ENCODE measurements around the gene GUK1.

Gene GUK1

GRCh38 chr1:228136901-228137300 is 3.2 kb upstream of the GUK1 start:
- no peak for DNase-seq

DNA sequence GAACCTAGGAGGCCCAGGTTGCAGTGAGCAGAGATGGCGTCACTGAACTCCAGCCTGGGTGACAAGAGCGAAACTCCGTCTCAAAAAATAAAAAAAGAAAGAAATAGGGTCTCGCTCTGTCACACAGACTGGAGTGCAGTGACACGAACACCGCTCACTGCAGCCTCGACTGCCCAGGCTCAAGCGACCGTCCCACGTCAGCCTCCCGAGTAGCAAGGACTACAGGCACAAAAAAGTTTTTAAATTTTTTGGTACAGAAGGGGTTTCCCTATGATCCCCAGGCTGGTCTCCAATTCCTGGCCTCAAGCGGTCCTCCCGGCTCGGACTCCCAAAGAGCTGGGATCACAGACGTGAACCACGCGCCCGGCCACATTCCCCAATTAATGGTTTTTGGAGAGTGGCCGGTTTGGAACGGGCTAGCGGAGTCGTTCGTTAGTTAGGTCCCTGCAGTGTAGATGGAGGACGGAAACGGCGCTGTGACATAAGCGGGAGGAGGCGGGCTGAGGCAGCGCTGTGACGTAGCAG is 611 bp upstream of the GUK1 start:
- DNase-seq = no peak

GRCh38 chr1:228140724-228141225 is 696 bp downstream of the GUK1 start:
- no peak for DNase-seq

DNA sequence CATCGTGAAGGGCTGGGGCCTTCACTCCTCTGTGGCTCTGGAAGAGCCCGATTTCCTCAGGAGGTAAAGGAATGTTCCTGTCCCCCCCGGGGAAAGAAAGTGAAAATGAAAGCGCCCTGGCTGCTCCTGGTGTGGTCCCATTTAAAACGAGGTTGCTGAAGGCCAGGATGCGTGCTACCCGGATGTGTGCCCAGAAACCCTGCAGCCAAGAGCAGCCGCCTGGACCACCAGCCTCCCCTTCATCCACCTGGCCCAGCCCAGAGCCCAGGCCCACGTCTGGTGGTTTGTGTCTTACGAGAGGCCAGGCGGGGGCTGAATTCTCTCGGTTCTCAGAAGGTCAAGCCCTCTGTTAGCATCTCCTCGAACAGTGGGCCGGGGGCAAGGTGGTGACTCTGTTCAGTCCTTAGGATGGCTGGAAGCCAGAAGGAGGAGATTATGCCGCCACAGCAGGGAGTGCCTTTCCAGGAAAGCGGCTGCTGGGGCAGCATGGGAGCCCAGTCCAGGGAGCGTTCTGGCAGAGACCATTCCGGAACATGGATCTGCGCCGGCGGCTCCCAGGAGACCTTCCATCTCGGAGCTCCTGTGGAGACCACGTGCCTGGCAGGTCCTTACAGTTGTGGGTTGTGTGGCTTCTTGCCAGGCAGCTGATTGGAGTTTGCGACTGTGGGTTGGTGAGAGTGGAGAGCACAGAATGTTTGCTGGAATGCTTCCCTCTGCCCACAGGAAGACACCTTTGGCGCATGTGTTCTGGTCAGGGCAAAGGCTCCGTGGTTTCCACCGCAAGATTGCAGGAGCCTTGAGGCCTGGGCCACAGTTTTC is 1.4 kb downstream of the GUK1 start:
- peak; percentile 7 for DNase-seq

DNA sequence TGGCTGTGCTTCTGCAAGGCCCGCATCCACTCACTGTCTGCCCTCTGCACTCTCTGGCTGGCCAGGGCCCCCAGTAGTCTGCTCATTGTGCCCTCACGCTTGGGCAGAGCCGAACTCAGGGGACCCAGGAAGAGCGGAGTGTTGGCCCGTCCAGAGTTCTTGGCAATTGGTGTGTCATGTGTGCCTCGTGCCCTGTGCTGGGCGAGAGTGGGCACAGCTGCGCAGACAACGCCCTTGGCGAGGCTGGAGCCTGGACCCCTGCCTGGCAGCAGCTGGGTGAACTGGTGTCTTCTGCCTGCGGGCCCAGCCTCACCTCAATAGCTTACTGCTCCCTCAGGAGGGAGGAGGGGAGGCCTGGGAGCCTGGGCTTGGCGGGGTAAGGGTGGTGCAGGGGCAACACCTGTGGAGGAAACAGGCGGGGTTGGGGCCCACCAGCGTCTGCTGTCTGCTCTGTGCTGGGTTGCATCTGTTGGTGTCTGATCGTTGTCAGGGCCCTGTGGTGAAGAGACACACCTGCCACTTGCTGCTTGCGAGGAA is 2.1 kb downstream of the GUK1 start:
- DNase-seq = no peak

DNA sequence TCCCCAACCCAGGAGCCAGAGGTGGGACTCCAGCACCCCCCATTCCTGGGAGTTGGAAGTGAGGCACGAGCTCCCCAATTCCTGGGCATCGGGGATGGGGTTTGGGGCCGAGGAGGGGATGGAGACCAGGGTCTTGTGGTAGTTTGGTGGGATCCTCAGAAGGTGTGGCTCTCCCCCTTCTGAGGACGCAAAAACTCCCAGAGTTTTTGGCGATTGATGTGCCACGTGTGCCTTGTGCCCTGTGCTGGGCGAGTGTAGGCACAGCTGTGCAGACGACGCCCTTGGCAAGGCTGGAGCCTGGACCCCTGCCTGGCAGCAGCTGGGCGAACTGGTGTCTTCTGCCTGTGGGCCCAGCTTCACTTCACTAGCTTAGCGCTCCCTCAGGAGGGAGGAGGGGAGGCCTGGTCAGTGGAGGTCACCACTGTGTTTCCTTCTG is 2.6 kb downstream of the GUK1 start:
- DNase-seq = no peak

GRCh38 chr1:228143480-228144192 is 3.6 kb downstream of the GUK1 start:
- no peak for DNase-seq

- DNase-seq = no peak
Measured at GRCh38 chr1:228144193-228144992, 4.3 kb downstream of the GUK1 start.

GRCh38 chr1:228144993-228145343 is 4.9 kb downstream of the GUK1 start:
- no peak for DNase-seq

GRCh38 chr1:228145463-228146416 is 5.7 kb downstream of the GUK1 start:
- DNase-seq = no peak

DNA sequence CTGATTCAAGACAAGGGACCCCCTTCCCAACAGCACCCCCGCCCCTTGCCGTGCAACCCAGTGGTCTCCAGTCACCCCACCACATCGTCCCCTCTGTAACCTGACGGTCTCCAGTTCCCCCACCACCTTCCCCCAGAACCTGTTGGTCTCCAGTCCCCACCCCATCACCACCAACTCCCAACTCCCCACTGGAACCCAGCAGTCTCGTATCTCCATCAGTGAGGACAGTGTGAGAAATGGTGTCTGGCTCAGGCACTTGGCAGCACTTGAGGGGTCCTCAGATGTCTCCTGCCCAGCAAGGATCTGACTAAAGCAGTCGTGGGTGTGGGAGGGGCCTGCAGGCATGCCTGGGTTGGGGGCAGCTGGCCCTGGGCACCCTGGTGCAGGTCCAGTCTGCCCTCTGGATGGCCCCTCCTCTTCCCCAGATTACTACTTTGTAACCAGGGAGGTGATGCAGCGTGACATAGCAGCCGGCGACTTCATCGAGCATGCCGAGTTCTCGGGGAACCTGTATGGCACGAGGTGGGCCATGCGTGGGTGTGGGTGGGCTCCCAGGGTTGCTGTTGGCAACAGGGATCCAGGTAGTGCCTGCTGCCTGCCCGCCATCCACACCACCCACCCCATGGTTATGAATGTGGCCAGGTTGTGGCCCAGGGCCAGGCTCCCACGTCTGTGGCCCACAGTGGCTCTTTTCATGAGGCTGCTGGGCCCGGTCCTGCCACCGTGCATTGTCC is 6.5 kb downstream of the GUK1 start:
- DNase-seq = no peak

DNA sequence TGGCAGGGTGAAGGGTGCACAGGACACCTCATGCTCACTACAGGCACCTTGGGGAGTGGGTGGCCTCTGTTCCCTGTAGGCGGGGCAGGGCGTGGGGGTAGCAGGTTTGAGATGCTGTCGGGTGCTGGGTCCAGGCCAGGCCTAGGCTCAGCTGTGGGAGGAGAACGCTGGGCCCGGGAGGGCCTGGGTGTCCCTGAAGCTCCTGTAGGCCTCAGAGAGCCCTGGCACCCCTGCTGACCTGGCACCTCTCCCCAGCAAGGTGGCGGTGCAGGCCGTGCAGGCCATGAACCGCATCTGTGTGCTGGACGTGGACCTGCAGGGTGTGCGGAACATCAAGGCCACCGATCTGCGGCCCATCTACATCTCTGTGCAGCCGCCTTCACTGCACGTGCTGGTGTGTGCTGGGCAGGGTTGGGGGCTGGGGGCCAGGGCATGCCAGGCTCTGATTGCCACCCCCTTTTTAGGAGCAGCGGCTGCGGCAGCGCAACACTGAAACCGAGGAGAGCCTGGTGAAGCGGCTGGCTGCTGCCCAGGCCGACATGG is 7.1 kb downstream of the GUK1 start:
- DNase-seq = no peak

DNA sequence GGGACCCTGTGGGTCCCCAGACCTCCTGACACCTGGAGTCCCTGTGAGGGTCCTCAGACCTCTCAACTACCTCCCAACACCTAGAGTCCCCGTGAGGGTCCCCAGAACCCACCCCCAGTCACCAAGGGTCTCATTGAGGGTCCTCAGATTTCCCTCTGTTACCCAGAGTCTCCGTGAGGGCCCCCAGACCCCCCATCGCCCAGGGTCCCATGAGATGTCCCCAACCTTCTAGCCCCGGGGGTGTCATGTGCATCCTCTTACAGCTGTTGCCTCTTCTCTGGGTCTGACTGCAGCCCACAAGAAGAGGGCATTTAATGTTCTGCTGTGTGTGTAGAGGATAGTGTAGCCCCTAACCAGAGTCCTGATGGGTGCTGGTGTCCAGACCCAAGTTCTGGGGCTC is 7.7 kb downstream of the GUK1 start:
- no peak for DNase-seq

DNA sequence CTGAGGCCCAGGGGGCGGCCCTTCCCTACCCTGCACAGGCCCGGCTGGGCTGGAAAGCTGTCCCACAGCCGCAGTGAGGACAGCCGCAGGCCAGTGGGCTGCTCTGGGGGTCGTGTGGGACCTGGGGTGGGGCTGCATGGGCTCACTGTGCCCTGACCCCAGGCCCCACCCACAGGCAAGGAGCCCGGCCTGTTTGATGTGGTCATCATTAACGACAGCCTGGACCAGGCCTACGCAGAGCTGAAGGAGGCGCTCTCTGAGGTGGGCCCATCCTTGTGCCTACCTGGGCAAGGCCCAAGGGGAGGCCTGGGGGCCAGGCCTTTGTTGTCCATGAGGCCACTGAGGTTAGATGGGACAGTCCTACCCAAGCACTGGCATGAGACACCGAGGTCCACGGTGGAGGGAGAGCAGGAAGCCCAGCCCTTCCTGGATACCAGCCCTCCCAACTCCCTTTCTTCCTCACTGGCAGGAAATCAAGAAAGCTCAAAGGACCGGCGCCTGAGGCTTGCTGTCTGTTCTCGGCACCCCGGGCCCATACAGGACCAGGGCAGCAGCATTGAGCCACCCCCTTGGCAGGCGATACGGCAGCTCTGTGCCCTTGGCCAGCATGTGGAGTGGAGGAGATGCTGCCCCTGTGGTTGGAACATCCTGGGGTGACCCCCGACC is 8.2 kb downstream of the GUK1 start:
- no peak for DNase-seq

GRCh38 chr1:228148935-228149405 is 8.9 kb downstream of the GUK1 start:
- no peak for DNase-seq

DNA sequence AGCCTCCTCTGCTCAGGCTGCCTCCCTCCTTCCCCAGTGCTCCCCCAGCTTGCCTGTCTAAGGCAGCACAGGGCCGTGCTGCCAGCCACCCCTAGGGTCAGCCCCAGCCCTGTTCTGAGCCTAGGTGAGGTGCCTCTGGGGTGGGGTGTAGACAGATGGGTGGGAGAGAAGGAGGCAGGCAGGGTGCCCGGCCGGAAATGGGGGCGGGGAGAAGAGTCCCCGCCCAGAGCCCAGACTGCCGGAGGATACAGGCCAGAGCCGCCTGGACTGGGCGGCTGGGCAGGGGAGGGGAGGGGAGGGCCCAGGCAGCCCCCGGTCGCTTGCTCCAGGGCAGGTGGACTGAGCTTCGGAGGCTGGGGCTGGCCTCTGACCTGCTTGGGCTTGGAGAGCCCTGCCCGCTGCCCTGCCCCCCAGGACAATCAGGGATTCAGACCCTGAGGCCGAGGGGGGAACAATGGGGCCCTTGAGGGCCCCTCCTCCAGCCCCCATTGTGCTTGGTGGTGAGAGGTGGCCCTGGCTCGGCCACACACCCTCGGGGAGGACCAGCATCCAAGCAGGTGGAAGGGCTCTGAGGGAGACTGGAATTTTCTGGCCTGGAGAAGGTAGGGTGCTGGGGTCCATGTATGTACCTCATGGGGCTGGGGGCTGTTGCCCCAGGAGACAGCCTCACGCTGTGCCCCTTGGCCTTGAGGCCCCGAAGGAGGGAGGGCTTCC is 9.5 kb downstream of the GUK1 start, which contains the start of gene GJC2:
TSS of gene GJC2 (plus strand) at position 525 of the 714 bp plus-strand sequence. CDS start 7,829 bp downstream, outside the sequence.
- DNase-seq = no peak

- DNase-seq = no peak
Measured at GRCh38 chr1:228150120-228150460, 10.0 kb downstream of the GUK1 start.

DNA sequence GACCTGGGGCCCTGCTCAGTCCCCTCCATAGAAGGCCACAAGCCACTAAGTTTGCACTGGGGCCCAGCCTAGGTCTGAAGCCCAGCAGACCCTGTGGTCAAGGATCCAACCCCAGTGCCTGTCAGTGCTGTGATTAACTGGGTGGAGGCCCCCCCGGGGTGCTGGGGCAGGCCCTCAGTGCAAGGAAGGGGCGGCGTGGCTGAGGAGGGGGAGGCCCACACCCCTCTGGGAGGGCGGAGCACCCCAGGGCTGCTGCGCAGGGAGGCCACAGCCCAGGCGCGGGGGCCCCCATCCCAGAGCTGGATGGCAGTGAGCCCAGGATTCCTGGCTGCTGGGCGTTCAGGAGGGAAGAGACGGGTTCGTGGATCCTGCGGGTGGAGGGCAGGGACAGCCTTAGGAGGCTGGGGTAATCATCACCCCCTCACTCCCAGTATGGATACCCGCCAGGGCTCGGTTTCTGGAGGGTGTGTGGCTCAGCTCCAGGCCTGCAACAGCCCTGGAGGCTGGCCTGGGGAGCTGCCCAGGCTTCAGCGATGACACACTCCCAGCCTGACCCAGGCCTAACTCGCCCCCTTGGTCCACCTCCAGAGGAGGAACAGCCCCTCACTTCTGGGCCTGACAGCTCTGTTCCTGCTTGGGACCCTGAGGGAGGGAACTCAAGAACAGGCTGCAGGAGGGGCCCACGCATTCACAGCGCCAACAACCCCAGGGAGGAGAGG is 10.5 kb downstream of the GUK1 start:
- no peak for DNase-seq
